PFSK-1 (cell line): ENCODE results near the gene SLC25A17.

Source experiments
- FOXP2 ChIP-seq: optimal IDR thresholded peaks from 2 replicates; pipeline ENCODE3; 2011; ENCODE audit warnings: borderline replicate concordance, control low read depth, inconsistent platforms; ENCODE audit not compliant: insufficient read depth; ENCODE audit errors: extremely low read length, extremely low read depth
- POLR2AphosphoS5 ChIP-seq: IDR thresholded peaks from 2 replicates; pipeline ENCODE4 v1.6.1; 2012; ENCODE audit warnings: low read depth, mild to moderate bottlenecking, control low read depth, low read length, moderate library complexity
- SIN3A ChIP-seq: IDR thresholded peaks from 2 replicates; pipeline ENCODE4 v1.6.1; 2012; ENCODE audit warnings: mild to moderate bottlenecking, low read length, moderate library complexity, borderline replicate concordance; ENCODE audit not compliant: insufficient read depth

DNA sequence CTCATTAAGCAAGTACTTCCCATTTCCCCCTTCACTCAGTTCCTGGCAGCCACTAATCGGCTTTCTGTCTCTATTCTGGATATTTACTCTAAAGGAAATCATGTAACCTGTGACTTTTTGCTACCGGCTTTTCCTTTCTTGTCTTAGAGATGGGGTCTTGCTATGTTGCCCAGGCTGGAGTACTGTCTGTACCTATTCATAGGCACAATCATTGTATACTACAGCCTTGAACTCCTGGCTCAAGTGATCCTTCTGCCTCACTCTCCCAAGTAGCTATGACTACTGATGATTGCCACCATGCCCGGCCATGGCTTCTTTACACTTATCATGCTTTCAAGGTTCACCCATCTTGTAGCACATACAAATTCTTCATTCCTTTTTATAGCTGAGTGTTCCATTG is 12.4 kb downstream of the SLC25A17 start:
- no peak for TF ChIP-seq POLR2AphosphoS5
- TF ChIP-seq FOXP2 = no peak
- no peak for TF ChIP-seq SIN3A
